ENCODE results near the gene SUSD1. TPM values are rescaled to one million over a fixed set of nuclear protein-coding genes. Genes with fewer than 3 reads are reported as not detected.

The SUSD1 gene
- total RNA-seq, 1 donor from 2014 or later, result 19.9 TPM

DNA sequence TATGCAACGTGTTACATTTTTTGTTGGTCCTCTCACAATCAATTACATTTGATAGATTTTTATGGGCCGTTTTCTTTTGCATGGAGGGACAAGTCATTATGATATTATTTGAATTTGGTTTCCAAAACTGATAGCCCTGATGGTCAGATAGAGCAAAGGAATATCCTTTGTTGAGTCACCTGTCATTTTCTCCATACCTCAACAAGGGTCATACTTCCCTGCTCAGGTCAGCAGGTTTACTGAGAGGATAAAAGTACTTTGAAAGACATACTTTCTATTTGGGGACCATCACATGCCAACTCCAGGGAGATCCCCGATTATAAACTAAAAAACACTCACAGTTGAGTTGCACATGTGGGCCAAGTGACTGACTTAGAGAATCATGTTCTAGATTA lies 132.9 kb downstream of the SUSD1 start:
- TF ChIP-seq, protein P1, sequence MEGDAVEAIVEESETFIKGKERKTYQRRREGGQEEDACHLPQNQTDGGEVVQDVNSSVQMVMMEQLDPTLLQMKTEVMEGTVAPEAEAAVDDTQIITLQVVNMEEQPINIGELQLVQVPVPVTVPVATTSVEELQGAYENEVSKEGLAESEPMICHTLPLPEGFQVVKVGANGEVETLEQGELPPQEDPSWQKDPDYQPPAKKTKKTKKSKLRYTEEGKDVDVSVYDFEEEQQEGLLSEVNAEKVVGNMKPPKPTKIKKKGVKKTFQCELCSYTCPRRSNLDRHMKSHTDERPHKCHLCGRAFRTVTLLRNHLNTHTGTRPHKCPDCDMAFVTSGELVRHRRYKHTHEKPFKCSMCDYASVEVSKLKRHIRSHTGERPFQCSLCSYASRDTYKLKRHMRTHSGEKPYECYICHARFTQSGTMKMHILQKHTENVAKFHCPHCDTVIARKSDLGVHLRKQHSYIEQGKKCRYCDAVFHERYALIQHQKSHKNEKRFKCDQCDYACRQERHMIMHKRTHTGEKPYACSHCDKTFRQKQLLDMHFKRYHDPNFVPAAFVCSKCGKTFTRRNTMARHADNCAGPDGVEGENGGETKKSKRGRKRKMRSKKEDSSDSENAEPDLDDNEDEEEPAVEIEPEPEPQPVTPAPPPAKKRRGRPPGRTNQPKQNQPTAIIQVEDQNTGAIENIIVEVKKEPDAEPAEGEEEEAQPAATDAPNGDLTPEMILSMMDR (IDR thresholded peaks at IDR 0.05; ENCODE audit: partially characterized antibody, unreplicated experiment), result no peak
- Mint-ChIP-seq H3K4me1 (ENCODE audit: low read depth, unreplicated experiment) (no peaks in the 10 kb centered on the region), H3K27me3 (ENCODE audit: unreplicated experiment) (no peaks in the 10 kb centered on the region), H3K27ac (ENCODE audit: unreplicated experiment) (no peak overlapping the region), H3K4me3 (ENCODE audit: unreplicated experiment) (no peak overlapping the region), H3K9me3 (ENCODE audit: unreplicated experiment) (peaks cover 5% of the 10 kb centered on the region), H3K36me3 (ENCODE audit: unreplicated experiment) (no peaks in the 10 kb centered on the region)
- DNase-seq, result no peak

DNA sequence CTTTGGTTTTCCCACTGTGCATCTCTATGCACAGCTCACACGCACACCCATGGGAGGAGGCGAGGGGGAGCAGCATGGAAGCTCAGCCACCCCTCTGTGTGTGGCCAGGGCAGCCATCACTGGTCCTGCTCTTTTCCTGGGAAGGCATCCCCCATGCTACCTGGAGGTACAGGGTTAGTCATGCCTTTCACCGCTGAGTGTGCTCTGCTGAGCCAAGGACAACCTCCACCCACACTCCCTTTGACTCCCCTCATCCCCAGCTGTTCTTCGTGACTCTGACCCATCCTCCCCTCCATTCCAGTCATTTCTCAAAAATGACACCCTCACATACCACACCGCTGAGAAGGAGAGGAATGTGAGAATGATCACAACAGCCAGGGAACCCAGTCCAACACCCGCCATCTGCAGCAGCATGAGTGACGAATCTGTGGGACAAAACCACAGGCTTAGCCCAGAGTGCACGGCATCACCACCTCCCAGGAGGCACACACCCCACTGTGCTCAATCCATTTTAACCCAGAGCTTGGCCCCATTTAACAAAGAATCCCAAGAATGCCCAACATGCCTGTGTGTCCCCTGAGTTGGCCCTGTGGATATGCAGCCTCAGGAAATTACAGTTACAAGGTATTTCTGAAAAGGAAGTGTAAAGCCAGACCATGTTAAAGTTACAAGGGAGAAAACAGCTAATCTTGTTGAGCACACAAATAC lies 133.4 kb downstream of the SUSD1 start:
- no peaks in the 10 kb centered on the region for H3K27me3 Mint-ChIP-seq (ENCODE audit: unreplicated experiment)
- DNase-seq, result no peak
- TF ChIP-seq, protein P1 (IDR thresholded peaks at IDR 0.05; ENCODE audit: partially characterized antibody, unreplicated experiment), result no peak
- H3K27ac Mint-ChIP-seq (ENCODE audit: unreplicated experiment), result no peak overlapping the region
- H3K36me3 Mint-ChIP-seq (ENCODE audit: unreplicated experiment), result no peaks in the 10 kb centered on the region
- H3K4me3 Mint-ChIP-seq (ENCODE audit: unreplicated experiment), result no peak overlapping the region
- no peaks in the 10 kb centered on the region for H3K4me1 Mint-ChIP-seq (ENCODE audit: low read depth, unreplicated experiment)
- H3K9me3 Mint-ChIP-seq (ENCODE audit: unreplicated experiment), result peaks cover 5% of the 10 kb centered on the region

DNA sequence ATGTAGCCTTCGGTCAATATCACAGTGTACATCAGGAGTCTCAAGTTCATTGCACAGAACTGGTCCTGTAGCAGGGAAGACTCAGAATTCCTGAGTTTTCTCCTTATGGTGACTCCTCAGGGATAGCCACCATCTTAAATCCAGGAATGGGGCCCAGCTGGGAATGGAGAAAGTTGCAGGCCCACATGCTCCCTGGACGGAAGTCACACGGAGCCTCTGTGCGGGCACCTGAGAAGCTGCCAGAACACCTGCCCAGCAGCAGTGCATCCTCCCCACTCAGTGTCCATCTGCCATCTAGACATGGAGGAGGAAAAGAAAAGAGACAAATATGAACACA lies 133.9 kb downstream of the SUSD1 start:
- H3K27me3 Mint-ChIP-seq (ENCODE audit: unreplicated experiment), result no peaks in the 10 kb centered on the region
- H3K27ac Mint-ChIP-seq (ENCODE audit: unreplicated experiment), result no peak overlapping the region
- H3K36me3 Mint-ChIP-seq (ENCODE audit: unreplicated experiment), result no peaks in the 10 kb centered on the region
- DNase-seq, result no peak
- no peaks in the 10 kb centered on the region for H3K4me1 Mint-ChIP-seq (ENCODE audit: low read depth, unreplicated experiment)
- no peak overlapping the region for H3K4me3 Mint-ChIP-seq (ENCODE audit: unreplicated experiment)
- peaks cover 5% of the 10 kb centered on the region for H3K9me3 Mint-ChIP-seq (ENCODE audit: unreplicated experiment)
- TF ChIP-seq, protein P1 (IDR thresholded peaks at IDR 0.05; ENCODE audit: partially characterized antibody, unreplicated experiment), result no peak

DNA sequence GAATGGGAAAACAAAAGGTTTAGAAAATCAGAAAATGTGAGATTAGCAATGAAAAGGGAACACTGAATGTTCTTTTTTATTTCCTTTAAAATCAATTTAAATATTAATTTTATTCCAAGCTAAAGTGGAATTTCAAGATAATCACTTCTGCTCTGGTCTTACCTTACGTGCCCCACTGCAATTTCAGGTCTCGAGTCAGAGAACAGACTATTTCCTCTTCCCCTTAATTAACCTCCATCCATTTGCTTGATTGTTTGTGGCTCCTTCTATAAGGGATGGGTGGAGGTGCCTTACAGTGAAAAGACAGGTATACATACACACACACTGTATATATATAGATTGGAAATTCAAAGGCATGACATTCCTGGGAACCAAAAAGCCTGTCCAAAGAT lies 137.1 kb downstream of the SUSD1 start:
- H3K27me3 Mint-ChIP-seq (ENCODE audit: unreplicated experiment), result no peaks in the 10 kb centered on the region
- no peaks in the 10 kb centered on the region for H3K36me3 Mint-ChIP-seq (ENCODE audit: unreplicated experiment)
- TF ChIP-seq, protein P1 (IDR thresholded peaks at IDR 0.05; ENCODE audit: partially characterized antibody, unreplicated experiment), result no peak
- H3K9me3 Mint-ChIP-seq (ENCODE audit: unreplicated experiment), result peaks cover 5% of the 10 kb centered on the region
- no peak overlapping the region for H3K27ac Mint-ChIP-seq (ENCODE audit: unreplicated experiment)
- DNase-seq, result no peak
- no peaks in the 10 kb centered on the region for H3K4me1 Mint-ChIP-seq (ENCODE audit: low read depth, unreplicated experiment)
- H3K4me3 Mint-ChIP-seq (ENCODE audit: unreplicated experiment), result no peak overlapping the region

DNA sequence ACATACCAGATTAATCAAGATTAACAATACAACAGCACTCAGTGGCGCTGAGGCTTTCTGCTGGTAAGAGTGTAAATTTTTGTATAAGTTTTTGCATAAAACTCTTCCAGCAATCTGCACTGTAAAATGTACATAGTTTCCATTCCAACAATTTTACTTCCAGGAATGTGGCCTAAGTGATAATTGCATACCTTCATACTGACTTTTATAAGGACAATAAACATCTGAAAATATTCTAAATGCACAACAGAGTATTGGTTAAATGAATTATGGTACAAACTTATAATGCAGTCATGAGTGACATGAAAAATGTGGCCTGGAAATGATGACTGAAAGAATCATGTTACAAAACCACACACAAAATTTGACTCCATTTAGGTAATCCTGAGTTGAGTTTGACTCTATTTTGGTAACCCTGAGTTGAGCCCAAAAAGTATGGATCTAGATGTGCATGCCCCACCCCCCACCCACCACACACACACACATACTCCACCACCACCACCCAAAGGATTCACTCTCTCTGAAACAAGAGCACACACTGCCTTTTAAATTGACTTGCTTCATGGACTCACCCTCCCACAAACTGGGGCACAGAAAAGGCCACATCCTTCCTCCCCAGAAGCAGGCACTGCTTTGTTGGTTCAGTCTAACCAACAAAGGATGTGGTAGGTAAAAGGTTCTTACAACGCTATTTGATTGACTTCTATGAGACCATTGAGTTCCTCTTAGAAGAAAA lies 137.6 kb downstream of the SUSD1 start:
- Mint-ChIP-seq H3K9me3 (ENCODE audit: unreplicated experiment) (peaks cover 5% of the 10 kb centered on the region), H3K27ac (ENCODE audit: unreplicated experiment) (no peak overlapping the region), H3K4me1 (ENCODE audit: low read depth, unreplicated experiment) (no peaks in the 10 kb centered on the region), H3K36me3 (ENCODE audit: unreplicated experiment) (no peaks in the 10 kb centered on the region), H3K27me3 (ENCODE audit: unreplicated experiment) (no peaks in the 10 kb centered on the region), H3K4me3 (ENCODE audit: unreplicated experiment) (no peak overlapping the region)
- DNase-seq, result no peak
- TF ChIP-seq, protein P1 (IDR thresholded peaks at IDR 0.05; ENCODE audit: partially characterized antibody, unreplicated experiment), result no peak
